AG10803 (cell line): ENCODE results near the gene GRM8.

Experiments
- DNase-seq: peaks from one replicate; pipeline ENCODE4 v3.0.0; 2010; ENCODE audit warnings: low read depth
- H3K4me3 ChIP-seq: 2 replicates; pipeline ENCODE4 v1.5.1; 2011; ENCODE audit warnings: mild to moderate bottlenecking, low read length, control low read depth
- TF ChIP-seq, protein P1 (sequence below): conservative IDR thresholded peaks from 2 replicates; pipeline ENCODE4 v1.5.1; 2011; ENCODE audit warnings: mild to moderate bottlenecking, low read length, control low read depth, inconsistent platforms

GRM8 gene

DNA sequence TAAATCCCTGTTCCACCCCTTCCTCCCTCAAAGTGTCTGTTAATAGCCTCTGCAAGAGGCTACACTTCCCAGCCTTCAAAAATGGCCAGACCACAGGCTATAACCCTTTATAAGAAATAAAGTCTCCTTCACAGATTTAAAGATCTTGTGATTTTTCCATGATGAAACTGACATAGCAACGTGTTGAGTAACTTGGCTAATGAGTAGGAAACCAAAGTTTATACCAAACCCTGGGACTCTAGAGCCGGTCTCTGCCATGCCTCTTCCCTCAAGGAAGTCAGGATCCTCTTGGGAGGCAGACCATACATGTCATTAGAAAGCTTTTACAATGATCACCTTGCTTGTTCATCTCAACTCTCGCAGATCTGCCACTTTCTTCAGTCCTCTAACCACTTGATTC is 44.4 kb downstream of the GRM8 start:
- TF ChIP-seq, protein P1, sequence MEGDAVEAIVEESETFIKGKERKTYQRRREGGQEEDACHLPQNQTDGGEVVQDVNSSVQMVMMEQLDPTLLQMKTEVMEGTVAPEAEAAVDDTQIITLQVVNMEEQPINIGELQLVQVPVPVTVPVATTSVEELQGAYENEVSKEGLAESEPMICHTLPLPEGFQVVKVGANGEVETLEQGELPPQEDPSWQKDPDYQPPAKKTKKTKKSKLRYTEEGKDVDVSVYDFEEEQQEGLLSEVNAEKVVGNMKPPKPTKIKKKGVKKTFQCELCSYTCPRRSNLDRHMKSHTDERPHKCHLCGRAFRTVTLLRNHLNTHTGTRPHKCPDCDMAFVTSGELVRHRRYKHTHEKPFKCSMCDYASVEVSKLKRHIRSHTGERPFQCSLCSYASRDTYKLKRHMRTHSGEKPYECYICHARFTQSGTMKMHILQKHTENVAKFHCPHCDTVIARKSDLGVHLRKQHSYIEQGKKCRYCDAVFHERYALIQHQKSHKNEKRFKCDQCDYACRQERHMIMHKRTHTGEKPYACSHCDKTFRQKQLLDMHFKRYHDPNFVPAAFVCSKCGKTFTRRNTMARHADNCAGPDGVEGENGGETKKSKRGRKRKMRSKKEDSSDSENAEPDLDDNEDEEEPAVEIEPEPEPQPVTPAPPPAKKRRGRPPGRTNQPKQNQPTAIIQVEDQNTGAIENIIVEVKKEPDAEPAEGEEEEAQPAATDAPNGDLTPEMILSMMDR = no peak
- H3K4me3 ChIP-seq = no peak overlapping the region
- DNase-seq = no peak

GRCh38 chr7:127207806-127208205 is 44.9 kb downstream of the GRM8 start:
- TF ChIP-seq, protein P1 = no peak
- H3K4me3 ChIP-seq = no peak overlapping the region
- no peak for DNase-seq

DNA sequence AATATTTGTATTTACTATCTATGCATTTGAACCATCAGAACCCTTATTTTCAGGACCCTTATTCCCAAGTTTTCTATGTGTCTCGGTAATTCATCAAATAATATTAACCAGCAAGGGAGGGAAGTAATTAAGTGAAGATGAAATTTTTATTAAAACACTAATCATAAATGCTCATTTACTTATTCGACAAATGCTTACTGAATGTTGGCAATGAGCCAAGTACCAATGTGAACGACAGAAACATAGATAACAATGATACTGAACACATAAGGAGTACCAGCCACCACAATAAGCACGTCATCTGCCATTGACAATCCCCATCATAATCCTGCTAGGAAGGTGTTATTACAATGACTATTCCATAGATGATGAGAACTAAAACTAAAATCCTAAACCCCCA is 45.5 kb downstream of the GRM8 start:
- H3K4me3 ChIP-seq = no peak overlapping the region
- no peak for DNase-seq
- TF ChIP-seq, protein P1 = no peak

- H3K4me3 ChIP-seq = no peak overlapping the region
- DNase-seq = no peak
- TF ChIP-seq, protein P1 = no peak
These were observed 58.2 kb downstream of the GRM8 start for GRCh38 chr7:127194571-127194970.

- TF ChIP-seq, protein P1 = no peak
- DNase-seq = no peak
- H3K4me3 ChIP-seq = no peak overlapping the region
These were observed 62.9 kb downstream of the GRM8 start for GRCh38 chr7:127189886-127190285.

- no peak overlapping the region for H3K4me3 ChIP-seq
- no peak for DNase-seq
- TF ChIP-seq, protein P1 = no peak
These were observed 63.7 kb downstream of the GRM8 start for GRCh38 chr7:127189074-127189473.

DNA sequence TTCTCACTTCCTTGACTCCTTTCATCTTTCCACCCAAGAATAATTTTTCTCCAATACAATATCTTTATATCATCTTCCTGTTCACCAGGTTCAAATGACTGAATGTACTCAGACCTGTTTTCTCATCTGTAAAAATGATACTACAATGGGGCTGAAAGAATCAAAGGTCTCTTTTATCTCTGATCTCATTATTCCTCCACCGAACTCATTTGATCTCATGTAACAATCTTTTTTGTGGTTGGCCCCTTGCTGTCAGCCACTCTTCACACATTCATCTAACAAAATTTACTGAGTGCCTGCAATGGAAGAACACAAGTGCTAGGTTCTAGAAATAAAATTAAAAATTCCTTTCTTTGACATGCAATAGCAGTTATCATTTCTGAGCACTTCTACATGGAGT is 65.0 kb downstream of the GRM8 start:
- no peak for DNase-seq
- TF ChIP-seq, protein P1 = no peak
- H3K4me3 ChIP-seq = no peak overlapping the region
